ENCODE measurements around the gene ASAP2.
"Not testable (repeated sequence)": the region's sequence is repeated elsewhere in the genome, so short reads cannot be mapped to it uniquely, and the experiment has no call there.

The ASAP2 gene

GRCh38 chr2:9380702-9381628 is 174.4 kb downstream of the ASAP2 start:
- no peak for DNase-seq (ENCODE audit: low spot score)

- no peak for DNase-seq (ENCODE audit: low spot score)
These were observed 176.1 kb downstream of the ASAP2 start for GRCh38 chr2:9382604-9383235.

- DNase-seq (ENCODE audit: low spot score) = no peak
These were observed 177.9 kb downstream of the ASAP2 start for GRCh38 chr2:9384521-9384920.

- DNase-seq (ENCODE audit: low spot score) = no peak
These were observed 179.2 kb downstream of the ASAP2 start for GRCh38 chr2:9385841-9386240.

- DNase-seq (ENCODE audit: low spot score) = no peak
These were observed 181.6 kb downstream of the ASAP2 start for GRCh38 chr2:9388199-9388681.

- DNase-seq (ENCODE audit: low spot score) = no peak
These were observed 182.6 kb downstream of the ASAP2 start for GRCh38 chr2:9388950-9389911.

GRCh38 chr2:9390151-9390850 is 183.7 kb downstream of the ASAP2 start:
- no peak for DNase-seq (ENCODE audit: low spot score)

- DNase-seq (ENCODE audit: low spot score) = no peak
These were observed 184.4 kb downstream of the ASAP2 start for GRCh38 chr2:9390991-9391390.

- no peak for DNase-seq (ENCODE audit: low spot score)
These were observed 185.5 kb downstream of the ASAP2 start for GRCh38 chr2:9391961-9392720.

GRCh38 chr2:9392898-9393765 is 186.5 kb downstream of the ASAP2 start:
- no peak for DNase-seq (ENCODE audit: low spot score)

- no peak for DNase-seq (ENCODE audit: low spot score)
These were observed 188.2 kb downstream of the ASAP2 start for GRCh38 chr2:9394816-9395215.

- DNase-seq (ENCODE audit: low spot score) = no peak
These were observed 190.6 kb downstream of the ASAP2 start for GRCh38 chr2:9397201-9397600.

GRCh38 chr2:9398251-9398650 is 191.6 kb downstream of the ASAP2 start:
- DNase-seq (ENCODE audit: low spot score) = not testable (repeated sequence)

GRCh38 chr2:9398881-9399780 is 192.5 kb downstream of the ASAP2 start:
- DNase-seq (ENCODE audit: low spot score) = no peak

GRCh38 chr2:9400268-9401058 is 193.9 kb downstream of the ASAP2 start:
- no peak for DNase-seq (ENCODE audit: low spot score)

- no peak for DNase-seq (ENCODE audit: low spot score)
These were observed 194.5 kb downstream of the ASAP2 start for GRCh38 chr2:9401059-9401547.

- no peak for DNase-seq (ENCODE audit: low spot score)
These were observed 195.2 kb downstream of the ASAP2 start for GRCh38 chr2:9401646-9402371.
